Peyer's patch (tissue), 4 donors: Measurements from ENCODE around the gene PLIN5. TPM values are rescaled to one million over a fixed set of nuclear protein-coding genes. Genes with fewer than 3 reads are reported as not detected.
"Not testable (repeated sequence)": the region's sequence is repeated elsewhere in the genome, so short reads cannot be mapped to it uniquely, and the experiment has no call there.

Source experiments
- DNase-seq, 3 donors: peaks; one replicate each; pipeline ENCODE4 v3.0.0-alpha.2; 2017 to 2019
- H3K27ac ChIP-seq, 4 donors: fragments of 200-600 bp; sonication (generic); one replicate each; pipeline ENCODE4 v1.5.1; 2016 to 2019
- H3K27me3 ChIP-seq, 2 donors: fragments of 200-600 bp; sonication (generic); one replicate each; pipeline ENCODE4 v1.5.1; 2019
- H3K36me3 ChIP-seq, 3 donors: fragments of 200-600 bp; sonication (generic); one replicate each; pipeline ENCODE4 v1.5.1; 2016 to 2019
- H3K4me1 ChIP-seq, 4 donors: fragments of 200-600 bp; sonication (generic); one replicate each; pipeline ENCODE4 v1.5.1; 2016 to 2019
- H3K4me3 ChIP-seq, 4 donors: fragments of 200-600 bp; sonication (generic); 1 replicate in 3 of 4; 2 replicates in 1 of 4; pipeline ENCODE4 v1.5.1; 2016 to 2019; ENCODE audit warnings: mild to moderate bottlenecking in 1 of 4
- H3K9me3 ChIP-seq, 4 donors: fragments of 200-600 bp; sonication (generic); one replicate each; pipeline ENCODE4 v1.5.1; 2016 to 2019; ENCODE audit warnings: mild to moderate bottlenecking in 1 of 4
- POLR2A ChIP-seq, 2 donors: fragments of 450-650 bp; IDR thresholded peaks; one replicate each; pipeline ENCODE4 v1.5.1; 2017; ENCODE audit warnings: antibody characterized with exemption in 2 of 2, mild to moderate bottlenecking in 2 of 2, moderate library complexity in 2 of 2
- total RNA-seq, 4 donors: library from RNA; depleted of rRNA; stranded (reverse); fragments of >200 nt; gene quantifications; one replicate each; pipeline ENCODE4 v1.1.0, GENCODE V29; 2016
- TF ChIP-seq, protein P1 (sequence below), 6 experiments: fragments of 450-650 bp in 4 of 6; fragments of 200-600 bp in 2 of 6; sonication (generic) in 1 of 6; IDR thresholded peaks; one replicate each; pipeline ENCODE4 v1.5.1; 2017 to 2019; ENCODE audit warnings: antibody characterized with exemption in 6 of 6, mild to moderate bottlenecking in 3 of 6, moderate library complexity in 1 of 6

Gene PLIN5
- total RNA-seq, 4 donors from 2014 or later = 2.1 to 3.2 TPM; not detected in 2

DNA sequence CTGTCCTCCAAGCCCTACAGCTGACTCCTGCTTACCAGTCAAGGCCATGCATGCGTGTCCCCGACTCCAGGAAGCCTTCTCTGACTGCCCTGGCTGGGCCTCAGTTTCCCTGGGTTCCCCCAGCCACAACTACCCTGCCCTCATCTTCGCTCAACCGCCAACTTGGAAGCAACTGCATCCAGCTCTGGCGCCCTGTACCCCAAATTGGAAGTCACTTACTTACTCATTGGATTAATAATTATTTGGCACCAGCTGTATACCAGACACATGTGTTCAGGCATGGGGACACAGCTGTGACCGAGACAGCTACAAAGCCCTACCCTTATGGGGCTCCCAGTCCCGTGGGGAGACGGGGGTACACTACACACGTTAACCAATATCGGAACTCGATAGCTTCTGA lies 35.4 kb upstream of the PLIN5 start:
- Histone ChIP-seq H3K36me3 (no peaks in the 10 kb centered on the region), H3K4me3 (no peak overlapping the region), H3K9me3 (no peaks in the 10 kb centered on the region), H3K27me3 (no peaks in the 10 kb centered on the region), H3K27ac (no peak overlapping the region), H3K4me1 (no peaks in the 10 kb centered on the region)
- TF ChIP-seq, protein P1, sequence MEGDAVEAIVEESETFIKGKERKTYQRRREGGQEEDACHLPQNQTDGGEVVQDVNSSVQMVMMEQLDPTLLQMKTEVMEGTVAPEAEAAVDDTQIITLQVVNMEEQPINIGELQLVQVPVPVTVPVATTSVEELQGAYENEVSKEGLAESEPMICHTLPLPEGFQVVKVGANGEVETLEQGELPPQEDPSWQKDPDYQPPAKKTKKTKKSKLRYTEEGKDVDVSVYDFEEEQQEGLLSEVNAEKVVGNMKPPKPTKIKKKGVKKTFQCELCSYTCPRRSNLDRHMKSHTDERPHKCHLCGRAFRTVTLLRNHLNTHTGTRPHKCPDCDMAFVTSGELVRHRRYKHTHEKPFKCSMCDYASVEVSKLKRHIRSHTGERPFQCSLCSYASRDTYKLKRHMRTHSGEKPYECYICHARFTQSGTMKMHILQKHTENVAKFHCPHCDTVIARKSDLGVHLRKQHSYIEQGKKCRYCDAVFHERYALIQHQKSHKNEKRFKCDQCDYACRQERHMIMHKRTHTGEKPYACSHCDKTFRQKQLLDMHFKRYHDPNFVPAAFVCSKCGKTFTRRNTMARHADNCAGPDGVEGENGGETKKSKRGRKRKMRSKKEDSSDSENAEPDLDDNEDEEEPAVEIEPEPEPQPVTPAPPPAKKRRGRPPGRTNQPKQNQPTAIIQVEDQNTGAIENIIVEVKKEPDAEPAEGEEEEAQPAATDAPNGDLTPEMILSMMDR (IDR thresholded peaks at IDR 0.05) = no peak
- TF ChIP-seq POLR2A (IDR thresholded peaks at IDR 0.05) = no peak
- DNase-seq = no peak

- no peaks in the 10 kb centered on the region for H3K36me3 ChIP-seq
- H3K9me3 ChIP-seq = no peaks in the 10 kb centered on the region
- H3K27me3 ChIP-seq = no peaks in the 10 kb centered on the region
- TF ChIP-seq POLR2A (IDR thresholded peaks at IDR 0.05) = no peak
- TF ChIP-seq, protein P1 (IDR thresholded peaks at IDR 0.05) = no peak
- no peak overlapping the region for H3K4me3 ChIP-seq
- no peak for DNase-seq
- no peaks in the 10 kb centered on the region for H3K4me1 ChIP-seq
- H3K27ac ChIP-seq = no peak overlapping the region
These were observed 33.9 kb upstream of the PLIN5 start for GRCh38 chr19:4568886-4569285.

DNA sequence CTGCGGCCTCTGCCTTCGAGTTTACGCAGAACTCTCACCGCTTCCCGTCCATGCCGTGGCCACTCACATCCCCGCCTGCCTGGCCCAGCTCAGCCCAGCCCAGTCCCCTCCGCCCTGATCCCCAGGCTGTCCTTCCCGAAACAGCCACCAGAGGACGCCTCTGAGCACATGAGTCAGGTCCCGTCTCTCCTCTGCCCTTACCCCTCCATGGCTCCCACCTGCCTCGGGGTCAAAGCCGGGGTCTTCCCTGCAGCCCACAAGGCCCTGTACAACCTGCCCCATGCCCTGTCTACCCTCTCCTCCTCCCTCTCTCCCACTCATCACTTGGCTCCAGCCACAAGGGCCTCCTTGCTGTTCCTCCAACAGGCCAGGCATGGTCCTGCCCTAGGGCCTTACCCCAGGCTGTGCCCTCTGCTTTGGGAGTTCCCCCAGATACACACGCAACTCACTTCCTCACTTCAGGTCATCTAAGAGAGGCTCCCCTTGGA lies 32.6 kb upstream of the PLIN5 start:
- Histone ChIP-seq H3K27me3 (no peaks in the 10 kb centered on the region), H3K4me3 (no peak overlapping the region), H3K27ac (peak overlapping the region in 1 of 4 donors; percentile 57), H3K36me3 (no peaks in the 10 kb centered on the region), H3K4me1 (no peaks in the 10 kb centered on the region), H3K9me3 (no peaks in the 10 kb centered on the region)
- DNase-seq = peak; percentile 38 to 77 (median 72)
- TF ChIP-seq, protein P1 (IDR thresholded peaks at IDR 0.05) = peak in 5 of 6 experiments; percentile 51 to 78 (median 68)
- TF ChIP-seq POLR2A (IDR thresholded peaks at IDR 0.05) = no peak

GRCh38 chr19:4566402-4567051 lies 31.5 kb upstream of the PLIN5 start:
- Histone ChIP-seq H3K27ac (peak overlapping the region in 1 of 4 donors; percentile 57), H3K36me3 (no peaks in the 10 kb centered on the region), H3K4me1 (no peaks in the 10 kb centered on the region), H3K9me3 (no peaks in the 10 kb centered on the region), H3K27me3 (no peaks in the 10 kb centered on the region), H3K4me3 (no peak overlapping the region)
- DNase-seq = no peak
- TF ChIP-seq POLR2A (IDR thresholded peaks at IDR 0.05) = no peak
- TF ChIP-seq, protein P1 (IDR thresholded peaks at IDR 0.05) = no peak

GRCh38 chr19:4563562-4563961 lies 28.5 kb upstream of the PLIN5 start:
- not testable (repeated sequence) for H3K4me3 ChIP-seq, H3K4me1 ChIP-seq, H3K27ac ChIP-seq, DNase-seq, H3K27me3 ChIP-seq, H3K9me3 ChIP-seq, H3K36me3 ChIP-seq

- H3K27me3 ChIP-seq, H3K9me3 ChIP-seq, H3K36me3 ChIP-seq, H3K4me1 ChIP-seq, H3K4me3 ChIP-seq, DNase-seq, H3K27ac ChIP-seq: not testable (repeated sequence)
These were observed 27.1 kb upstream of the PLIN5 start for GRCh38 chr19:4562085-4562484.
